ENCODE data around the gene GFOD1. TPM values are rescaled to one million over a fixed set of nuclear protein-coding genes. Genes with fewer than 3 reads are reported as not detected.
A peak's percentile ranks its signal among the peaks of the same experiment; 100 is the strongest.

Gene GFOD1
- total RNA-seq, 4 donors from 2014 or later, result 16.1 to 30.7 (median 22.9) TPM

GRCh38 chr6:13479206-13479800, 8.1 kb downstream of the GFOD1 start:
- no peak for TF ChIP-seq POLR2A (IDR thresholded peaks at IDR 0.05)
- TF ChIP-seq CTCF (IDR thresholded peaks at IDR 0.05), result no peak
- H3K27ac ChIP-seq, result peak overlapping the region; percentile 50 to 75 (median 60)
- H3K4me1 ChIP-seq, result peaks cover 13 to 85% (median 53%) of the 10 kb centered on the region in 3 donors
- no peaks in the 10 kb centered on the region for H3K27me3 ChIP-seq
- peaks cover 0 to 8% (median 0%) of the 10 kb centered on the region in 3 donors for H3K36me3 ChIP-seq
- 43 to 64% methylated on average over 1 to 2 of the region's 2 CpGs for WGBS, 2 donors
- no peak overlapping the region for H3K4me3 ChIP-seq
- no peaks in the 10 kb centered on the region for H3K9me3 ChIP-seq
- intact Hi-C loops (cut with DNase I), result no loop called here
- no peak for DNase-seq

GRCh38 chr6:13478525-13478966, 8.9 kb downstream of the GFOD1 start:
- DNase-seq, result no peak

GRCh38 chr6:13474787-13475186, 12.6 kb downstream of the GFOD1 start:
- intact Hi-C loops (cut with DNase I), result no loop called here
- WGBS, 2 donors, result 64 to 70% methylated on average over 3 of the region's 3 CpGs

More at GRCh38 chr6:13478525-13478966, 8.9 kb downstream of the GFOD1 start:
- peaks cover 0 to 8% (median 0%) of the 10 kb centered on the region in 3 donors for H3K36me3 ChIP-seq
- intact Hi-C loops (cut with DNase I), result no loop called here
- H3K4me1 ChIP-seq, result peaks cover 13 to 86% (median 56%) of the 10 kb centered on the region in 3 donors
- H3K9me3 ChIP-seq, result no peaks in the 10 kb centered on the region
- TF ChIP-seq POLR2A (IDR thresholded peaks at IDR 0.05) (no peak), CTCF (IDR thresholded peaks at IDR 0.05) (no peak)
- no peak overlapping the region for H3K4me3 ChIP-seq
- 72 to 95% methylated on average over 2 to 4 of the region's 5 CpGs for WGBS, 2 donors
- H3K27ac ChIP-seq, result peak overlapping the region in 2 of 4 donors; percentile 9 to 59
- H3K27me3 ChIP-seq, result no peaks in the 10 kb centered on the region

GRCh38 chr6:13474360-13474759, 13.0 kb downstream of the GFOD1 start:
- Histone ChIP-seq H3K27me3 (no peaks in the 10 kb centered on the region), H3K9me3 (no peaks in the 10 kb centered on the region), H3K4me3 (no peak overlapping the region), H3K36me3 (peaks cover 0 to 22% (median 0%) of the 10 kb centered on the region in 3 donors), H3K27ac (peak overlapping the region in 2 of 4 donors; percentile 25 to 39), H3K4me1 (peaks cover 7 to 79% (median 45%) of the 10 kb centered on the region in 3 donors)
- no peak for DNase-seq
- intact Hi-C loops (cut with DNase I), result no loop called here
- TF ChIP-seq POLR2A (IDR thresholded peaks at IDR 0.05), result no peak
- TF ChIP-seq CTCF (IDR thresholded peaks at IDR 0.05), result no peak
- 47 to 59% methylated on average over 3 of the region's 3 CpGs for WGBS, 2 donors

More at GRCh38 chr6:13474787-13475186, 12.6 kb downstream of the GFOD1 start:
- H3K4me1 ChIP-seq, result peaks cover 9 to 83% (median 49%) of the 10 kb centered on the region in 3 donors
- H3K9me3 ChIP-seq, result no peaks in the 10 kb centered on the region
- no peaks in the 10 kb centered on the region for H3K27me3 ChIP-seq
- TF ChIP-seq POLR2A (IDR thresholded peaks at IDR 0.05) (no peak), CTCF (IDR thresholded peaks at IDR 0.05) (no peak)
- H3K36me3 ChIP-seq, result peaks cover 0 to 19% (median 0%) of the 10 kb centered on the region in 3 donors
- DNase-seq, result no peak
- H3K4me3 ChIP-seq, result no peak overlapping the region
- H3K27ac ChIP-seq, result peak overlapping the region in 2 of 4 donors; percentile 25 to 39

- Histone ChIP-seq H3K36me3 (peaks cover 0 to 24% (median 0%) of the 10 kb centered on the region in 3 donors), H3K9me3 (no peaks in the 10 kb centered on the region), H3K4me3 (no peak overlapping the region), H3K27me3 (no peaks in the 10 kb centered on the region), H3K27ac (no peak overlapping the region), H3K4me1 (peaks cover 7 to 73% (median 39%) of the 10 kb centered on the region in 3 donors)
- intact Hi-C loops (cut with DNase I), result no loop called here
- WGBS, 2 donors, result 66 to 72% methylated on average over 6 to 8 of the region's 8 CpGs
- TF ChIP-seq CTCF (IDR thresholded peaks at IDR 0.05) (no peak), POLR2A (IDR thresholded peaks at IDR 0.05) (no peak)
- no peak for DNase-seq
Observed at GRCh38 chr6:13473768-13474165, 13.6 kb downstream of the GFOD1 start.

All from esophagus squamous epithelium (tissue), 5 donors.